ENCODE measurements around the gene ERCC1.

DNA sequence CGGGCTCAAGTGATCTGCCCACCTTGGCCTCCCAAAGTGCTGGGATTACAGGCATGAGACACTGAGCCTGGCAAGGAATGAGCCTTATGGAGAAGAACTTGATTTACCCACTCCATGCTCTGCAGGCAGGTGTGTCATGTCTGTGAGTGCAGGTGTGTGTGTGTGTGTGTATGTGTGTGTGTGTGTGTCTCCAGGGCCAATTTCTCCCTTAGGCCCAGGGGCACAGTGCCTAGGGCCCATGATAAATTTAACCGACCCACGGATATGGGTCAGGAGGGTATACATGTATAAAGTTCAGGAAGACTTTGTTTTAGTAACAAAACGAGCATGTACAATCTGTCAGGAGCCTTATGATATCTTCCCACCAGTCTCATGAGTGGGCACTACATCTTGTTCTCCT, 39.5 kb upstream of the ERCC1 start:
- TF ChIP-seq MXI1 (IDR thresholded peaks at IDR 0.05; ENCODE audit: low read depth, low read length) (no peak), RFX5 (IDR thresholded peaks at IDR 0.05; ENCODE audit: low read length) (no peak)
- TF ChIP-seq, protein P1, sequence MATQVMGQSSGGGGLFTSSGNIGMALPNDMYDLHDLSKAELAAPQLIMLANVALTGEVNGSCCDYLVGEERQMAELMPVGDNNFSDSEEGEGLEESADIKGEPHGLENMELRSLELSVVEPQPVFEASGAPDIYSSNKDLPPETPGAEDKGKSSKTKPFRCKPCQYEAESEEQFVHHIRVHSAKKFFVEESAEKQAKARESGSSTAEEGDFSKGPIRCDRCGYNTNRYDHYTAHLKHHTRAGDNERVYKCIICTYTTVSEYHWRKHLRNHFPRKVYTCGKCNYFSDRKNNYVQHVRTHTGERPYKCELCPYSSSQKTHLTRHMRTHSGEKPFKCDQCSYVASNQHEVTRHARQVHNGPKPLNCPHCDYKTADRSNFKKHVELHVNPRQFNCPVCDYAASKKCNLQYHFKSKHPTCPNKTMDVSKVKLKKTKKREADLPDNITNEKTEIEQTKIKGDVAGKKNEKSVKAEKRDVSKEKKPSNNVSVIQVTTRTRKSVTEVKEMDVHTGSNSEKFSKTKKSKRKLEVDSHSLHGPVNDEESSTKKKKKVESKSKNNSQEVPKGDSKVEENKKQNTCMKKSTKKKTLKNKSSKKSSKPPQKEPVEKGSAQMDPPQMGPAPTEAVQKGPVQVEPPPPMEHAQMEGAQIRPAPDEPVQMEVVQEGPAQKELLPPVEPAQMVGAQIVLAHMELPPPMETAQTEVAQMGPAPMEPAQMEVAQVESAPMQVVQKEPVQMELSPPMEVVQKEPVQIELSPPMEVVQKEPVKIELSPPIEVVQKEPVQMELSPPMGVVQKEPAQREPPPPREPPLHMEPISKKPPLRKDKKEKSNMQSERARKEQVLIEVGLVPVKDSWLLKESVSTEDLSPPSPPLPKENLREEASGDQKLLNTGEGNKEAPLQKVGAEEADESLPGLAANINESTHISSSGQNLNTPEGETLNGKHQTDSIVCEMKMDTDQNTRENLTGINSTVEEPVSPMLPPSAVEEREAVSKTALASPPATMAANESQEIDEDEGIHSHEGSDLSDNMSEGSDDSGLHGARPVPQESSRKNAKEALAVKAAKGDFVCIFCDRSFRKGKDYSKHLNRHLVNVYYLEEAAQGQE (IDR thresholded peaks at IDR 0.05; ENCODE audit: low read depth, low read length), result no peak
- TF ChIP-seq, protein P2, sequence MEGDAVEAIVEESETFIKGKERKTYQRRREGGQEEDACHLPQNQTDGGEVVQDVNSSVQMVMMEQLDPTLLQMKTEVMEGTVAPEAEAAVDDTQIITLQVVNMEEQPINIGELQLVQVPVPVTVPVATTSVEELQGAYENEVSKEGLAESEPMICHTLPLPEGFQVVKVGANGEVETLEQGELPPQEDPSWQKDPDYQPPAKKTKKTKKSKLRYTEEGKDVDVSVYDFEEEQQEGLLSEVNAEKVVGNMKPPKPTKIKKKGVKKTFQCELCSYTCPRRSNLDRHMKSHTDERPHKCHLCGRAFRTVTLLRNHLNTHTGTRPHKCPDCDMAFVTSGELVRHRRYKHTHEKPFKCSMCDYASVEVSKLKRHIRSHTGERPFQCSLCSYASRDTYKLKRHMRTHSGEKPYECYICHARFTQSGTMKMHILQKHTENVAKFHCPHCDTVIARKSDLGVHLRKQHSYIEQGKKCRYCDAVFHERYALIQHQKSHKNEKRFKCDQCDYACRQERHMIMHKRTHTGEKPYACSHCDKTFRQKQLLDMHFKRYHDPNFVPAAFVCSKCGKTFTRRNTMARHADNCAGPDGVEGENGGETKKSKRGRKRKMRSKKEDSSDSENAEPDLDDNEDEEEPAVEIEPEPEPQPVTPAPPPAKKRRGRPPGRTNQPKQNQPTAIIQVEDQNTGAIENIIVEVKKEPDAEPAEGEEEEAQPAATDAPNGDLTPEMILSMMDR (IDR thresholded peaks at IDR 0.05), result no peak

Data from SK-N-SH (cell line).